Keratinocyte (primary cell): ENCODE measurements around the gene FAM13C. TPM values are rescaled to one million over a fixed set of nuclear protein-coding genes. Genes with fewer than 3 reads are reported as not detected.

Source experiments
- DNase-seq: peaks from one replicate; pipeline ENCODE4 v3.0.0-alpha.2; 2011; ENCODE audit warnings: low read depth, missing footprints, low spot score
- FAIRE-seq: peaks from 2 replicates; lab custom pipeline; 2011; peaks lifted over from hg19 to GRCh38; lab: Jason Lieb, UNC
- H2AFZ ChIP-seq: 2 replicates; pipeline ENCODE4 v1.6.0; 2012; ENCODE audit warnings: low read length, control low read depth, inconsistent platforms; ENCODE audit not compliant: control insufficient read depth
- H3K27ac ChIP-seq: 2 replicates; pipeline ENCODE4 v1.5.1; 2011; ENCODE audit warnings: low read length; ENCODE audit not compliant: control insufficient read depth, insufficient read depth
- H3K27me3 ChIP-seq: 3 replicates; pipeline ENCODE4 v1.6.0; 2011; ENCODE audit warnings: low read length; ENCODE audit not compliant: control insufficient read depth, insufficient read depth; ENCODE audit errors: extremely low read depth
- H3K36me3 ChIP-seq, 2 experiments: 2 replicates in 1 of 2; 3 replicates in 1 of 2; pipeline ENCODE4 v1.5.1; 2011; ENCODE audit warnings: low read length in 2 of 2, mild to moderate bottlenecking in 1 of 2; ENCODE audit not compliant: control insufficient read depth in 2 of 2, insufficient read depth in 2 of 2; ENCODE audit errors: extremely low read depth in 1 of 2
- H3K4me1 ChIP-seq: 3 replicates; pipeline ENCODE4 v1.5.1; 2011; ENCODE audit warnings: low read length; ENCODE audit not compliant: control insufficient read depth, insufficient read depth; ENCODE audit errors: extremely low read depth
- H3K4me2 ChIP-seq: 3 replicates; pipeline ENCODE4 v1.6.0; 2011; ENCODE audit warnings: low read depth, low read length; ENCODE audit not compliant: control insufficient read depth, insufficient read depth; ENCODE audit errors: extremely low read depth
- H3K4me3 ChIP-seq, 3 experiments: fragments of 200-600 bp in 1 of 3; sonication (generic) in 1 of 3; 2 replicates in 2 of 3; 3 replicates in 1 of 3; pipeline ENCODE4 v1.5.1; 2011 to 2016; ENCODE audit warnings: low read length in 3 of 3, mild to moderate bottlenecking in 3 of 3, control low read depth in 2 of 3, inconsistent platforms in 1 of 3, low read depth in 1 of 3, mixed read lengths in 1 of 3, mixed run types in 1 of 3, moderate library complexity in 1 of 3; ENCODE audit not compliant: control insufficient read depth in 2 of 3, insufficient read depth in 2 of 3; ENCODE audit errors: extremely low read depth in 1 of 3
- H3K79me2 ChIP-seq: 2 replicates; pipeline ENCODE4 v1.6.0; 2012; ENCODE audit warnings: low read length; ENCODE audit not compliant: control insufficient read depth, insufficient read depth
- H3K9ac ChIP-seq: 3 replicates; pipeline ENCODE4 v1.6.0; 2011; ENCODE audit warnings: low read length; ENCODE audit not compliant: control insufficient read depth, insufficient read depth; ENCODE audit errors: extremely low read depth
- H3K9me1 ChIP-seq: 3 replicates; pipeline ENCODE4 v1.6.0; 2011; ENCODE audit warnings: low read length; ENCODE audit not compliant: control insufficient read depth, insufficient read depth; ENCODE audit errors: extremely low read depth
- H3K9me3 ChIP-seq: 2 replicates; pipeline ENCODE4 v1.5.1; 2012; ENCODE audit warnings: low read depth, low read length; ENCODE audit not compliant: control insufficient read depth
- H4K20me1 ChIP-seq: 3 replicates; pipeline ENCODE4 v1.6.0; 2011; ENCODE audit warnings: low read length; ENCODE audit not compliant: control insufficient read depth, insufficient read depth; ENCODE audit errors: extremely low read depth
- EZH2 ChIP-seq: IDR thresholded peaks from one replicate; pipeline ENCODE4 v1.6.1; 2012; ENCODE audit warnings: inconsistent platforms, mild to moderate bottlenecking, low read length, moderate library complexity
- dilution Hi-C: fragments of 300-500 bp; cut with MboI; formaldehyde crosslinking; loops from one replicate; pipeline ENCODE4 v1.7.0; 2020; ENCODE audit warnings: low sequenced_read_pairs; ENCODE audit not compliant: extremely low pct_ligation_motif_present
- polyA plus RNA-seq, 5 experiments: library from polyadenylated mRNA; depleted of rRNA in 3 of 5; stranded (reverse) in 3 of 5; stranded (forward) in 1 of 5; unstranded in 1 of 5; fragments of >200 nt; gene quantifications; 1 replicate in 1 of 5; 2 replicates in 3 of 5; 3 replicates in 1 of 5; pipeline versions ENCODE4 v1.2.1 to v1.2.3, GENCODE V29; 2011 to 2012; ENCODE audit warnings: missing spikeins in 2 of 5, low read depth in 1 of 5, low replicate concordance in 1 of 5
- TF ChIP-seq, protein P1 (sequence below), 3 experiments: IDR thresholded peaks in 1 of 3; conservative IDR thresholded peaks in 1 of 3; optimal IDR thresholded peaks in 1 of 3; 2 replicates in 2 of 3; 3 replicates in 1 of 3; pipeline versions ENCODE3 to v1.5.1; 2011; ENCODE audit warnings: low read length in 3 of 3, mild to moderate bottlenecking in 3 of 3, moderate library complexity in 2 of 3, control low read depth in 1 of 3, inconsistent platforms in 1 of 3; ENCODE audit not compliant: insufficient read depth in 2 of 3; ENCODE audit errors: extremely low read depth in 1 of 3

FAM13C gene
- polyA plus RNA-seq, 1 donor (not counting 4 experiments of a cell fraction or from before 2014, with no cell fraction given): 0.58 TPM

DNA sequence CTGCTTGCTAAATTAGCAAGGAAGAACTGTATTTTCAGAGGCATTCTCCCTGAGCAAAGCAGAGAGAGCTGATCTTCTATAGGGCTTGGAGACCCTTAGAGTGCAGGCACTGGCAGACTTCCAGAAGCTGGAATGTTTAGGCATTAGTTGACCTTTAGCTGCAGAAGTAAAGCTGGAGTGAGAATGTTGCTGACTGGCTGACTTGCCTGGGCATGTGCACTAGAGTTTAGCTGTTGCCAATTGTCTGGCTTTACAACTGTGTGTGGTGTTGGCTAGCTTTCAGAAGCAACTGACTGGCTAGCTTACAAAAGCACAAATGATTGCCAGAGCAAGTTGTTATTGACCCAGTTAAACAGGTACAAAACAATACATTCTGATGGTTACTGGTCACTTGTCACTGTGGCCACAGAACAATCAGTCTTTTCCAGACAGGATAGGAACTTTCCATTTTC is 25.1 kb downstream of the FAM13C start:
- H4K20me1 ChIP-seq: no peaks in the 10 kb centered on the region
- no peaks in the 10 kb centered on the region for H3K36me3 ChIP-seq
- no peak overlapping the region for H3K27ac ChIP-seq
- peak; percentile 9 for DNase-seq
- FAIRE-seq: peak; percentile 99
- no peaks in the 10 kb centered on the region for H3K27me3 ChIP-seq
- peaks cover 9% of the 10 kb centered on the region for H3K4me1 ChIP-seq
- dilution Hi-C loops: no loop called here
- no peaks in the 10 kb centered on the region for H3K79me2 ChIP-seq
- H3K9me3 ChIP-seq: no peaks in the 10 kb centered on the region
- TF ChIP-seq EZH2: no peak
- TF ChIP-seq, protein P1, sequence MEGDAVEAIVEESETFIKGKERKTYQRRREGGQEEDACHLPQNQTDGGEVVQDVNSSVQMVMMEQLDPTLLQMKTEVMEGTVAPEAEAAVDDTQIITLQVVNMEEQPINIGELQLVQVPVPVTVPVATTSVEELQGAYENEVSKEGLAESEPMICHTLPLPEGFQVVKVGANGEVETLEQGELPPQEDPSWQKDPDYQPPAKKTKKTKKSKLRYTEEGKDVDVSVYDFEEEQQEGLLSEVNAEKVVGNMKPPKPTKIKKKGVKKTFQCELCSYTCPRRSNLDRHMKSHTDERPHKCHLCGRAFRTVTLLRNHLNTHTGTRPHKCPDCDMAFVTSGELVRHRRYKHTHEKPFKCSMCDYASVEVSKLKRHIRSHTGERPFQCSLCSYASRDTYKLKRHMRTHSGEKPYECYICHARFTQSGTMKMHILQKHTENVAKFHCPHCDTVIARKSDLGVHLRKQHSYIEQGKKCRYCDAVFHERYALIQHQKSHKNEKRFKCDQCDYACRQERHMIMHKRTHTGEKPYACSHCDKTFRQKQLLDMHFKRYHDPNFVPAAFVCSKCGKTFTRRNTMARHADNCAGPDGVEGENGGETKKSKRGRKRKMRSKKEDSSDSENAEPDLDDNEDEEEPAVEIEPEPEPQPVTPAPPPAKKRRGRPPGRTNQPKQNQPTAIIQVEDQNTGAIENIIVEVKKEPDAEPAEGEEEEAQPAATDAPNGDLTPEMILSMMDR (optimal IDR thresholded peaks at IDR 0.05 in 1 of 3, IDR thresholded peaks at IDR 0.05 in 1 of 3, conservative IDR thresholded peaks at IDR 0.05 in 1 of 3; ENCODE audit: extremely low read depth in 1 of 3, insufficient read depth in 2 of 3, low read length in 3 of 3): no peak
- H3K4me2 ChIP-seq: peak overlapping the region; percentile 20
- no peak overlapping the region for H3K9ac ChIP-seq
- H2AFZ ChIP-seq: no peak overlapping the region
- no peak overlapping the region for H3K4me3 ChIP-seq
- no peaks in the 10 kb centered on the region for H3K9me1 ChIP-seq

DNA sequence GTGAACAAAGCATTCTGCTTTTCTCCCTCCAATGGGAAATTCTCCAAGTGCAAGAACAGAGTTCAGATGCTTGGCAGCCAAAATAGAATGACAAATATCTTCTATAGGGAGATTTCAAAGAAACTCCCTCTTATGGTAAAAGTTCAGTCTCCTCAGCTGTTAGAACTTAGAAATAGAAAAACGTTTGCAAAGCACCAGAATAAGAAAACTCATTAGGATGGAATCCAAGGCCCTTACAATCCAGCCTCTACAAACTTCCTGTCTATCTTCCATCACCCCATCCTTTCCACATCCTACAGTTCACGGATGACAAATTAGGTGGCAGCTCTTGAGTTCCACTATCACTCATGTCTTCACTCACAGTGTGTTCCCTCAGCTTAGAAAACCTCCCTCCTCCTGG is 25.7 kb downstream of the FAM13C start:
- Histone ChIP-seq H3K79me2 (no peaks in the 10 kb centered on the region), H3K4me1 (peaks cover 9% of the 10 kb centered on the region), H3K4me3 (no peak overlapping the region), H3K9me3 (no peaks in the 10 kb centered on the region), H3K27ac (no peak overlapping the region), H3K9me1 (no peaks in the 10 kb centered on the region), H3K27me3 (no peaks in the 10 kb centered on the region), H3K4me2 (no peak overlapping the region), H3K9ac (no peak overlapping the region), H3K36me3 (no peaks in the 10 kb centered on the region), H2AFZ (no peak overlapping the region), H4K20me1 (no peaks in the 10 kb centered on the region)
- DNase-seq (no peak), FAIRE-seq (peak; percentile 83)
- TF ChIP-seq, protein P1 (optimal IDR thresholded peaks at IDR 0.05 in 1 of 3, IDR thresholded peaks at IDR 0.05 in 1 of 3, conservative IDR thresholded peaks at IDR 0.05 in 1 of 3; ENCODE audit: extremely low read depth in 1 of 3, insufficient read depth in 2 of 3, low read length in 3 of 3): no peak
- TF ChIP-seq EZH2: no peak
- dilution Hi-C loops: no loop called here
